Natural killer cell treated with Interleukin-12 subunit alpha and Interleukin-12 subunit beta and Interleukin-15 and Interleukin-18, amount 100 ng/mL, for 72 hours (primary cell): ENCODE results near the gene RSAD1. TPM values are rescaled to one million over a fixed set of nuclear protein-coding genes. Genes with fewer than 3 reads are reported as not detected.

ENCODE experiments used
- ATAC-seq, 2 donors: fragments of 150-1000 bp; cut with Tn5 transposase in 1 of 2; sonication (Bioruptor Pico), chemical (Tn5 transposase) in 1 of 2; 2 replicates each; pipeline ENCODE4 v1.10.0; 2021
- DNase-seq: peaks from one replicate; pipeline ENCODE4 v3.0.0; 2022; ENCODE audit warnings: low spot score
- H3K27ac Mint-ChIP-seq, 2 donors: 1 replicate in 1 of 2; 2 replicates in 1 of 2; pipeline ENCODE4 v1.8.0; 2022; ENCODE audit warnings: mixed read lengths in 2 of 2, mild to moderate bottlenecking in 1 of 2, moderate library complexity in 1 of 2
- H3K27me3 Mint-ChIP-seq, 2 donors: 1 replicate in 1 of 2; 2 replicates in 1 of 2; pipeline ENCODE4 v1.8.0; 2022; ENCODE audit warnings: mixed read lengths in 2 of 2
- H3K36me3 Mint-ChIP-seq: one replicate; pipeline ENCODE4 v1.8.0; 2022; ENCODE audit warnings: mixed read lengths
- H3K4me1 Mint-ChIP-seq, 2 donors: 1 replicate in 1 of 2; 2 replicates in 1 of 2; pipeline ENCODE4 v1.8.0; 2022; ENCODE audit warnings: low read depth in 2 of 2, mixed read lengths in 2 of 2, mild to moderate bottlenecking in 1 of 2
- H3K4me3 Mint-ChIP-seq: one replicate; pipeline ENCODE4 v1.8.0; 2022; ENCODE audit warnings: mixed read lengths
- H3K9me3 Mint-ChIP-seq: 2 replicates; pipeline ENCODE4 v1.8.0; 2022; ENCODE audit warnings: mixed read lengths
- total RNA-seq, 2 donors: library from RNA; stranded (reverse); gene quantifications; one replicate each; pipeline ENCODE4 v1.2.3, GENCODE V29; 2022

RSAD1 gene
- total RNA-seq, 2 donors from 2014 or later, result 34.3 to 54.2 TPM

DNA sequence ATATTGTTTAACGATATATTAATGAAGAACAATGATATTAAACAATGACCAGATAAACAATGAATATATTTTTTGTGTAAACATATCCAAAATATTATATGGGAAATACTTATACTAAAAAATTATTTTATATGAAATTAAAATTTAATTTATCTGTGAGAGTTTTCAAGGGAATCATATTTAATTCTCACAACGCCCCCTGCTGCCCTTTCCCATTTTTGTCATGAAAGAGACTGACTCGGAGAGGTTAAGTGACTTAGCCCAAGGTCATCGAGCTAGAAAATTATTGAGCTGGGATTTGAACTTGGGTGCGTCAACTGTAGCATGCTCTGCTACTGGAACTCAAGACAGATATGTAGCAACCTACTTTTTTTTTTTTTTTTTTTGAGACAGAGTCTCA lies 22.4 kb downstream of the RSAD1 start:
- no peak overlapping the region for H3K27ac Mint-ChIP-seq
- peaks cover 6 to 11% of the 10 kb centered on the region in 2 donors for H3K4me1 Mint-ChIP-seq
- no peak overlapping the region for H3K4me3 Mint-ChIP-seq
- no peaks in the 10 kb centered on the region for H3K9me3 Mint-ChIP-seq
- ATAC-seq (no peak), DNase-seq (peak; percentile 28)
- no peaks in the 10 kb centered on the region for H3K27me3 Mint-ChIP-seq
- H3K36me3 Mint-ChIP-seq, result no peaks in the 10 kb centered on the region

DNA sequence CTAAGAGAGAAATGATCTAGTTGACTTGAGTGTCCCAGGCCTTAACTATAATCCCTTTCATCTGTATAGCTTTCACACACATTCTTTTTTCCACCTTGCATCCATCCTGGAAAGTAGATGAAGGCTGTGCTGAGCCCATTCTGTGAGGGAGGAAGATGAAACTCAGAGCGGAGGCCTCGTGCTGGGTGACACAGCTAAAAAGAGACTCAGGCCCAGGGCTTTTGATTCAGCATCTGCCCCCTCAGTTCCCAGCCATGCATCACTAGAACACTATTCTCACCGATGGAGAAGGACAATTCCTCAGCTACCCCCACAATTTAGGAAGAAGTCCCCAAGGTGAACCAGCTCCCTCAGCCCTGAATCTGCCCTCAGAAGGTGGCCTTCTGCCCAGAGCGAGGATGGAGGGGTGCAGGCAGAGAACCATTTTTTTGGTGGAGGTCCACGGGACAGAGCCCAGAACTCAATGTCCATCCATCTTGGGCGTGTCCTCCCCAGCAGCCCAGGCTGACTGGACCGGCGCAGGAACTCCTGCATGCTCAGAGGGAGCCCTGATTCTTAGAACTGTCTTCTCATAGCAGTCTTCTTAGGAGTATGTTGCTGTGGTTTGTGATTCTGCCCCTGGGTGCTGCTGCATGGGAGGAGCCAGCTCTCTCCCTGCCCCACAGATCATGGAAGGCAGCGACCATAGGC lies 23.8 kb downstream of the RSAD1 start:
- ATAC-seq, result peak in 1 of 2 donors; percentile 19
- no peaks in the 10 kb centered on the region for H3K36me3 Mint-ChIP-seq
- H3K27ac Mint-ChIP-seq, result no peak overlapping the region
- DNase-seq, result peak; percentile 54
- H3K4me3 Mint-ChIP-seq, result no peak overlapping the region
- no peaks in the 10 kb centered on the region for H3K9me3 Mint-ChIP-seq
- H3K27me3 Mint-ChIP-seq, result no peaks in the 10 kb centered on the region
- peaks cover 6 to 11% of the 10 kb centered on the region in 2 donors for H3K4me1 Mint-ChIP-seq

- Mint-ChIP-seq H3K9me3 (no peaks in the 10 kb centered on the region), H3K27me3 (no peaks in the 10 kb centered on the region), H3K36me3 (no peaks in the 10 kb centered on the region), H3K4me3 (no peak overlapping the region), H3K4me1 (peaks cover 17 to 26% of the 10 kb centered on the region in 2 donors), H3K27ac (peak overlapping the region in 1 of 2 donors; percentile 39)
- DNase-seq, result peak; percentile 20
- ATAC-seq, result no peak
Measured at GRCh38 chr17:50505591-50506130, 27.0 kb downstream of the RSAD1 start.

DNA sequence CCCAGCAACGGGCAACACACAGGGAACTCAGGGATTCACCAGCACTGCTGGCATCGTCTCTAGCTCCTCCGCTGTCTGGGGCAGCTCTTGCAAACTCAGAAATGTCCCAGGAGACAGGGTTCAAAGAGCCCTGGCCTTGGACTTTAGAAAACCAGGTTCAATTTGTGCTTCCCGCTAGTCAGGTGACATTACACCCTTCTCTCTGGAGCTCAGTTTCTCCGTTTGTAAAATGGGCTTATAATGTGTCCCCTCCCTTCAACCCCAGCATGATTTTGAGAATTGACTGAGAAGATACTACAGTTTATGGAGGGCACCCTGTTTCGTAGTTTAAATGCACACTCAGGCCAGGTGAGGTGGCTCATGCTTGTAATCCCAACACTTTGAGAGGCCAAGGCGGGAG lies 27.6 kb downstream of the RSAD1 start:
- no peaks in the 10 kb centered on the region for H3K27me3 Mint-ChIP-seq
- no peak for ATAC-seq
- H3K4me1 Mint-ChIP-seq, result peaks cover 23 to 30% of the 10 kb centered on the region in 2 donors
- H3K27ac Mint-ChIP-seq, result no peak overlapping the region
- no peaks in the 10 kb centered on the region for H3K9me3 Mint-ChIP-seq
- no peaks in the 10 kb centered on the region for H3K36me3 Mint-ChIP-seq
- DNase-seq, result no peak
- peak overlapping the region; percentile 18 for H3K4me3 Mint-ChIP-seq

DNA sequence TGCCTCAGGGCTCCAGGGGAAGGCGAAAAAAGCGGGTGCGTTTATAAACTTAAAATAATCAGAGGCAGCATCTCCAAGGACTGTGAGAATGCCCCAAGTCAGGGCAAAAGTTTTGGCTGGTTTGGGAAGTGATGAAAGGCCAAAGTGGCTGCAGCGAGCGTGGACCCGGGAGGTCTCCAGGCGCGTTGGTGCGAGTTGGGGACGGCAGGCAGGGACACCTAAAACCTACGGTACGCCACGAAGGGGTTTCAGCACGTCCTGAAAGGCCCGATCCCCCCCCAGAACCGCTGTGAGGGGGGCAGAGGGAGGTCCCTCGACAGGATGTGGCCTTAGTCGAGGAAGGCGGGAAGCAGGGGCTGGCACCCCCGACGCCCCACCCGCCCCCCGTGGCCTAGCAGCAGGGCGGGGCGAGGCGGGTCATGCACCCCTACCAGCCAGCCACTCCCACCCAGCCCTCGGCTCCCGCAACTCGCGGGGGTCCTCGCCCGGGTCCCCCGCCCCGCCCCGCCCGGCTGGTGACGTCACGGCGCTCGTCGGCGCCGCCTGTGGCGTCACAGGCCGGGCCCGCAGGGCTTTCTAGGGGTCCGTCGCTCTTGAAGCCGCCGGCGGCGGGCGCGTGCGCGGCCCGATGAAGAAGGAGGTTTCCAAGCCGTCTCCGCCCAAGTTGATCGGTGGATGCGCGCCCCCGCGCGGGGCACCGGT lies 29.4 kb downstream of the RSAD1 start, which contains the start of gene MYCBPAP:
TSS of gene MYCBPAP (plus strand) at position 569 of the 702 bp plus-strand sequence. CDS start 236 bp downstream, outside the sequence.
- Mint-ChIP-seq H3K27ac (peak within 1 kb of the TSS; percentile 77 to 92), H3K27me3 (no peaks in the 10 kb centered on the region), H3K4me1 (peaks cover 30 to 38% of the 10 kb centered on the region in 2 donors), H3K4me3 (peak within 1 kb of the TSS; percentile 94), H3K36me3 (no peaks in the 10 kb centered on the region), H3K9me3 (no peaks in the 10 kb centered on the region)
- DNase-seq, result peak; percentile 90
- peak; percentile 85 to 91 for ATAC-seq

DNA sequence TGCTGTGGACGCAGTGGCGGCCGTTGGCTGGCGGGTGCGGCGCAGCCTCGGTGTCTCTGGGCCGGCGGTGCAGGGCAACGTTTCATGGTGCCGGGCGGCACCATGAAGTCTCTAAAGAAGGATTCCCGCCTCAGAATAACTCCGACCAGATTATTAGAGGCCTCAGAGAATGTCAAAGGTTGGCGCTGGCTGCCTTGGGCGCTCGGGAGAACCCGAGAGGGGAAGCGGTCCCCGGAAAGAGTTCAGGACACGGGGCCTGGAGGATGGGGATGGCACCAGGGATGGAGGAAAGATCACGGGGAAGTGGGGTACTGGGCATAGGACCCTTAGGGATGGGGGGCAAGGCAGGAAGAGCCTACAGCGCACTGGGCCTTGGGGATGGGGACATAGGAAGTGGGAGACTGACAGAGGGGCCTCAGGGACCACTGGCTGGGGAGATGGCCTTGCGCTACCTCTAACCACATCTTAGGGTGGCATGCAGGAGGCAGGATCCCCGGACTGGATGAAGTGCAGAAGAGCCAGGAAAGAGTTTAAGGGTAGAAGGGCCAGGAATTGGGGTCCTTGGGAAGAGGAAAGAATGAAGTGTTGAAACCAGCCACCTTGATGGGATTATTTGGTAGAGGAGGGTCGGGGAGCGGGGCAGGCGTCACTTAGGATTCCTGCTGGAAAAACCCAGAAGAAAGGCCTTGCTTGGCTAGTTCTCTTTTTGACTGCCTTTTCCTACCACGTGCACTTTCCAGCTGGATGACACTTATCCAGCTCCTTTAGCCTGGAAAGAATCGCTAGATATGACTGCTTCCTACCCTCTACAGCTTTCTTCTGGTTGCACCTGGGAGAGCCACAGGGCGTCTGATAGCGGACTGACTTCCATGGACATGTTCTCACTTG lies 30.2 kb downstream of the RSAD1 start:
- H3K27me3 Mint-ChIP-seq, result no peaks in the 10 kb centered on the region
- H3K4me3 Mint-ChIP-seq, result peak overlapping the region; percentile 94
- no peaks in the 10 kb centered on the region for H3K36me3 Mint-ChIP-seq
- peaks cover 25 to 35% of the 10 kb centered on the region in 2 donors for H3K4me1 Mint-ChIP-seq
- H3K9me3 Mint-ChIP-seq, result no peaks in the 10 kb centered on the region
- DNase-seq (peak; percentile 6), ATAC-seq (no peak)
- peak overlapping the region; percentile 77 to 91 for H3K27ac Mint-ChIP-seq

DNA sequence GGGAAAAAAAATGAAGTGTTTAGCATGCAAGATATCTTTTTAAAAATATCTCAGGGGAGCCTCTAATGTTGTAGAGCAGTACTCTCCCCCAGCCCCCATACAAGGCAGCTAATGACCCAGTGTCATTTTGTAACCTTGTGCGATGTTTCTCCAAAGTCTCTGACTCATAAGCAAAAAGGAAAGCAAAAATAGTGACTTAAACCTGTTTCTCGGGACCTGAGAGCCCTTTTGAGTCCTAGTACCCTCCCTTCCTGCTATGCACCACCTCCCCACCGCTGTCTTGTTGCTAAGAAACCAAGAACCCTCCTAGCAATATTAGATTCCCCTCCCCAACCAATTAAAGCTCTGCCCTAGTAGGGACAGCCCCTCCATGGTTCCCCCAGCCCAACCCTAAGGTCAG lies 32.4 kb downstream of the RSAD1 start:
- Mint-ChIP-seq H3K27ac (peak overlapping the region; percentile 56 to 74), H3K9me3 (no peaks in the 10 kb centered on the region), H3K27me3 (no peaks in the 10 kb centered on the region), H3K36me3 (no peaks in the 10 kb centered on the region), H3K4me1 (peaks cover 24 to 27% of the 10 kb centered on the region in 2 donors), H3K4me3 (peak overlapping the region; percentile 62)
- DNase-seq (peak; percentile 48), ATAC-seq (peak; percentile 62 to 83)

- H3K27me3 Mint-ChIP-seq, result no peaks in the 10 kb centered on the region
- peaks cover 22 to 24% of the 10 kb centered on the region in 2 donors for H3K4me1 Mint-ChIP-seq
- no peaks in the 10 kb centered on the region for H3K36me3 Mint-ChIP-seq
- H3K4me3 Mint-ChIP-seq, result no peak overlapping the region
- no peak overlapping the region for H3K27ac Mint-ChIP-seq
- DNase-seq (no peak), ATAC-seq (no peak)
- H3K9me3 Mint-ChIP-seq, result no peaks in the 10 kb centered on the region
Measured at GRCh38 chr17:50513495-50513894, 34.8 kb downstream of the RSAD1 start.

GRCh38 chr17:50514388-50514787 lies 35.7 kb downstream of the RSAD1 start:
- Mint-ChIP-seq H3K27ac (peak overlapping the region in 1 of 2 donors; percentile 42), H3K4me1 (peaks cover 16 to 18% of the 10 kb centered on the region in 2 donors), H3K36me3 (no peaks in the 10 kb centered on the region), H3K27me3 (no peaks in the 10 kb centered on the region), H3K9me3 (no peaks in the 10 kb centered on the region), H3K4me3 (no peak overlapping the region)
- ATAC-seq, result no peak
- DNase-seq, result no peak

- no peak overlapping the region for H3K4me3 Mint-ChIP-seq
Measured at GRCh38 chr17:50514936-50515702, 36.5 kb downstream of the RSAD1 start.

GRCh38 chr17:50517011-50517410 lies 38.4 kb downstream of the RSAD1 start:
- H3K36me3 Mint-ChIP-seq, result no peaks in the 10 kb centered on the region
- ATAC-seq (no peak), DNase-seq (no peak)
- H3K4me1 Mint-ChIP-seq, result peaks cover 0 to 2% of the 10 kb centered on the region in 2 donors
- no peak overlapping the region for H3K4me3 Mint-ChIP-seq
- no peaks in the 10 kb centered on the region for H3K27me3 Mint-ChIP-seq
- no peaks in the 10 kb centered on the region for H3K9me3 Mint-ChIP-seq
- no peak overlapping the region for H3K27ac Mint-ChIP-seq

More at GRCh38 chr17:50514936-50515702, 36.5 kb downstream of the RSAD1 start:
- Mint-ChIP-seq H3K4me1 (peaks cover 12 to 13% of the 10 kb centered on the region in 2 donors), H3K27me3 (no peaks in the 10 kb centered on the region), H3K36me3 (no peaks in the 10 kb centered on the region), H3K9me3 (no peaks in the 10 kb centered on the region), H3K27ac (peak overlapping the region in 1 of 2 donors; percentile 42)
- ATAC-seq, result no peak
- peak; percentile 53 for DNase-seq

DNA sequence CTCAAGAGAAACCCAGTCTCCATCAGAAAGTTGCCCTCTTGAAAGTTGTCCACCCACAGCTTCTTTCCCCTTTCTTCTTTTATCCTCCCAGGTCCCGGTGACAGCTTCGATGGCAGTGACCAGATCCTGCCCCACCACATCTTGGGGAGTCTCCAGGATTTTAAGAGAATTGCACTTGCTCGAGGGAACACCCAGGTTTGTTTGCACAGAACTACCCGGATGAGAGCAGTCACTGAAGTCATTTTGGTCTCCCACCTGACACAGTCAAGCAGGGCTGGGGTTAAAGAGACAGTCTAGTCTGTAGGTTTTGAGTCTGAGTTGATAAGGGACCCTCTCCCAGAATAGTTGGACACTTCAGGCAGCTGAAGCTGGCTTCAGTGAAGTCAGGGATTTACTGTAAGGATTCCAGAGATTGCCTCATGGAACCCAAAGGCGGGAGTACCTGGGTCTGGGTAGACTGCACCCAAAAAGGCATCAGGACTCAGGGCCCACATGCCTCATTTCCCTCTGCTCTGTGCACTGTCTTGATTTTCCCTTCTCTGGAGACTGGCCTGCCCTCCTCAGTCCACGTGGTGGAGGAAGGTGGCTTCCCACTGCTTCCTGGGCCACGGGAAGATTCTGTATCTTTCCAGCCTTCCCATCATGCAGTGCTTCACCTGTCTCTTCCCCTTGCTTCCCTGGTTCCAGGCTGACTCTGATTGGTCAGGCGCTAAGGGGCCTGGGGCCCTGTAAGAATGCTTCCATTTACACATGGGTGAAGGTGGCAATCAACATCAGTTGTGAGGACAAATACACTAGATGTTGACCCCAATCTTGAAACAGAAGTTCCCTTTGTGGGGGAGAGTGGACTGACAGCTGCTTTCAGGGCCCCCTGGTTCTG lies 39.1 kb downstream of the RSAD1 start:
- Mint-ChIP-seq H3K27me3 (no peaks in the 10 kb centered on the region), H3K9me3 (no peaks in the 10 kb centered on the region), H3K4me1 (no peaks in the 10 kb centered on the region), H3K27ac (no peak overlapping the region), H3K36me3 (no peaks in the 10 kb centered on the region), H3K4me3 (no peak overlapping the region)
- no peak for ATAC-seq
- no peak for DNase-seq
